Neuronal stem cell (in vitro differentiated cells): Measurements from ENCODE around the gene ITSN1.
A peak's percentile ranks its signal among the peaks of the same experiment; 100 is the strongest.

Experiments
- DNase-seq: peaks from one replicate; pipeline ENCODE4 v3.0.0-alpha.2; 2013; ENCODE audit warnings: low spot score
- H2AFZ ChIP-seq: one replicate; pipeline ENCODE4 v1.6.1; 2013; ENCODE audit warnings: mild to moderate bottlenecking, low read length, inconsistent platforms
- H2AK5ac ChIP-seq: 2 replicates; pipeline ENCODE4 v1.6.1; 2013; ENCODE audit warnings: low read depth, mild to moderate bottlenecking, inconsistent platforms, low read length, moderate library complexity, mixed read lengths
- H2BK120ac ChIP-seq: 2 replicates; pipeline ENCODE4 v1.6.1; 2013; ENCODE audit warnings: low read depth, mild to moderate bottlenecking, inconsistent platforms, low read length, moderate library complexity, mixed read lengths
- H2BK12ac ChIP-seq: one replicate; pipeline ENCODE4 v1.6.1; 2013; ENCODE audit warnings: low read length, inconsistent platforms
- H2BK15ac ChIP-seq: 2 replicates; pipeline ENCODE4 v1.6.1; 2013; ENCODE audit warnings: mild to moderate bottlenecking, low read length, inconsistent platforms, mixed read lengths
- H2BK5ac ChIP-seq: one replicate; pipeline ENCODE4 v1.6.1; 2013; ENCODE audit warnings: inconsistent platforms, mild to moderate bottlenecking, low read length, moderate library complexity
- H3K14ac ChIP-seq: one replicate; pipeline ENCODE4 v1.6.1; 2013; ENCODE audit warnings: low read length, inconsistent platforms
- H3K18ac ChIP-seq: 2 replicates; pipeline ENCODE4 v1.6.1; 2013; ENCODE audit warnings: low read length, inconsistent platforms
- H3K23ac ChIP-seq: 2 replicates; pipeline ENCODE4 v1.6.1; 2013; ENCODE audit warnings: low read depth, mild to moderate bottlenecking, mixed read lengths, low read length, inconsistent platforms; ENCODE audit not compliant: poor library complexity
- H3K27ac ChIP-seq: replicated peaks from 3 replicates; pipeline ENCODE4 v1.5.1; 2013; ENCODE audit warnings: low read length, inconsistent platforms
- H3K27me3 ChIP-seq, 3 experiments: 2 replicates each; pipeline ENCODE4 v1.6.1; 2013; ENCODE audit warnings: low read length in 3 of 3, mild to moderate bottlenecking in 2 of 3, inconsistent platforms in 1 of 3, low read depth in 1 of 3, mixed read lengths in 1 of 3, moderate library complexity in 1 of 3; ENCODE audit not compliant: control insufficient read depth in 3 of 3, insufficient read depth in 3 of 3
- H3K36me3 ChIP-seq, 2 donors: replicated peaks in 1 of 2; 2 replicates each; pipeline ENCODE4 v1.6.1; 2013; ENCODE audit warnings: low read length in 2 of 2; ENCODE audit not compliant: control insufficient read depth in 2 of 2, insufficient read depth in 2 of 2
- H3K4ac ChIP-seq: 2 replicates; pipeline ENCODE4 v1.6.1; 2013; ENCODE audit warnings: inconsistent platforms, mild to moderate bottlenecking, low read length, moderate library complexity
- H3K4me1 ChIP-seq, 2 donors: 1 replicate in 1 of 2; 2 replicates in 1 of 2; pipeline ENCODE4 v1.6.1; 2013; ENCODE audit warnings: low read length in 2 of 2, low read depth in 1 of 2; ENCODE audit not compliant: control insufficient read depth in 2 of 2, insufficient read depth in 1 of 2
- H3K4me2 ChIP-seq: one replicate; pipeline ENCODE4 v1.6.1; 2013; ENCODE audit warnings: mild to moderate bottlenecking, low read length, inconsistent platforms; ENCODE audit not compliant: insufficient read depth, poor library complexity, severe bottlenecking
- H3K4me3 ChIP-seq, 2 donors: 2 replicates each; pipeline ENCODE4 v1.5.1; 2013; ENCODE audit warnings: low read length in 2 of 2, mild to moderate bottlenecking in 2 of 2, inconsistent platforms in 1 of 2, moderate library complexity in 1 of 2
- H3K79me1 ChIP-seq: one replicate; pipeline ENCODE4 v1.6.1; 2013; ENCODE audit warnings: low read depth, mild to moderate bottlenecking, inconsistent platforms, low read length, moderate library complexity
- H3K9ac ChIP-seq: one replicate; pipeline ENCODE4 v1.6.1; 2013; ENCODE audit warnings: mild to moderate bottlenecking, low read depth, low read length, inconsistent platforms; ENCODE audit not compliant: poor library complexity
- H3K9me3 ChIP-seq, 2 donors: replicated peaks in 1 of 2; 2 replicates each; pipeline versions ENCODE3 to v1.6.1; 2013; ENCODE audit warnings: low read length in 2 of 2, mild to moderate bottlenecking in 2 of 2, inconsistent platforms in 1 of 2, low read depth in 1 of 2, mixed read lengths in 1 of 2, moderate library complexity in 1 of 2; ENCODE audit not compliant: control insufficient read depth in 2 of 2, insufficient read depth in 1 of 2
- H4K8ac ChIP-seq: one replicate; pipeline ENCODE4 v1.6.1; 2013; ENCODE audit warnings: low read depth, mild to moderate bottlenecking, inconsistent platforms, low read length, moderate library complexity
- H4K91ac ChIP-seq: one replicate; pipeline ENCODE4 v1.6.1; 2013; ENCODE audit warnings: low read length, low read depth, mild to moderate bottlenecking, inconsistent platforms; ENCODE audit not compliant: poor library complexity
- WGBS, 2 donors: extraction: QIAGEN DNeasy Blood & Tissue Kit; methylation state at CpG; one replicate each; pipeline ENCODE4 v1.1.7; 2013; ENCODE audit warnings: missing lambda C conversion rate in 2 of 2, mixed read lengths in 1 of 2; ENCODE audit not compliant: insufficient read length in 2 of 2, insufficient replicate concordance in 1 of 2; ENCODE audit errors: extremely low coverage in 2 of 2; 5-methylcytosine and 5-hydroxymethylcytosine counted together

ITSN1 gene

DNA sequence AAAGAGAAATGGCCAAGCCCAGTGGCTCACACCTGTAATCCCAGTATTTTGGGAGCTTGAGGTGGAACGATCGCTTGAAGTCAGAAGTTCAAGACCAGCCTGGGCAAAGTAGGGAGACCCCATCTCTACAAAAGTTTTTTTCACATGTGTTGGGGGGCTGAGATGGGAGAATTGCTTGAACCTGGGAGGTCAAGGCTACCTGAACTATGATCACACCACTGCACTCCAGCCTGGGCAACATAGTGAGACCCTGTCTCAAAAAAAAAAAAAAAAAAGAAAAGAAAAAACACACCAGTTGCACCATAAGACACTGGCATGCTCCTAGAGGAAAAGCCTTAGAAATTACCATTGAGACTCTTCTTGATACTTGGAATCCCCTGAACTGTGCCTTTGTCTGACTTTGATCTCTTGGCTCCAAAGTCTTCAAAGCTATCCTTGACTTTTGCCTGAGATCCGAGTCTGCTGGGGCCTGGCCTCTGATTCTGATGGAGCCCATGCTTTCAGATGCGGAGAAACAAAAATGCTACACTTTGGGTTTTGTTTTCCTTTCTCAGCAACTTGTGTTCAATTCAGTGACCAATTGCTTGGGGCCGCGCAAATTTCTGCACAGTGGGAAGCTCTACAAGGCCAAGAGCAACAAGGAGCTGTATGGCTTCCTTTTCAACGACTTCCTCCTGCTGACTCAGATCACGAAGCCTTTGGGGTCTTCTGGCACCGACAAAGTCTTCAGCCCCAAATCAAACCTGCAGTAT lies 239.6 kb downstream of the ITSN1 start:
- Histone ChIP-seq H2BK12ac (no peak overlapping the region), H4K91ac (no peak overlapping the region), H3K14ac (no peak overlapping the region), H3K27me3 (no peaks in the 10 kb centered on the region), H3K18ac (no peak overlapping the region), H3K9me3 (no peaks in the 10 kb centered on the region), H3K4me1 (peaks cover 0 to 3% of the 10 kb centered on the region in 2 donors), H3K4me3 (no peak overlapping the region), H3K27ac (no peak overlapping the region), H2BK120ac (no peak overlapping the region), H3K36me3 (no peaks in the 10 kb centered on the region), H2AFZ (peak overlapping the region; percentile 42), H3K4me2 (no peak overlapping the region), H3K9ac (no peak overlapping the region), H3K4ac (no peak overlapping the region), H4K8ac (no peak overlapping the region), H2BK5ac (no peak overlapping the region), H3K23ac (no peak overlapping the region), H3K79me1 (no peaks in the 10 kb centered on the region), H2AK5ac (no peak overlapping the region), H2BK15ac (no peak overlapping the region)
- WGBS, 2 donors: no CpG with 5 or more reads among the region's 9 CpGs
- no peak for DNase-seq

- H3K27ac ChIP-seq: no peak overlapping the region
- no peak overlapping the region for H3K4me2 ChIP-seq
- H3K9me3 ChIP-seq: no peaks in the 10 kb centered on the region
- H2BK12ac ChIP-seq: no peak overlapping the region
- H4K91ac ChIP-seq: no peak overlapping the region
- no peak overlapping the region for H3K23ac ChIP-seq
- no peak overlapping the region for H2AFZ ChIP-seq
- no peak overlapping the region for H2BK15ac ChIP-seq
- WGBS, 2 donors: no CpG with 5 or more reads among the region's 12 CpGs
- H2AK5ac ChIP-seq: no peak overlapping the region
- H4K8ac ChIP-seq: no peak overlapping the region
- H2BK120ac ChIP-seq: no peak overlapping the region
- H3K14ac ChIP-seq: no peak overlapping the region
- no peaks in the 10 kb centered on the region for H3K36me3 ChIP-seq
- H2BK5ac ChIP-seq: no peak overlapping the region
- no peak overlapping the region for H3K4me3 ChIP-seq
- H3K27me3 ChIP-seq: no peaks in the 10 kb centered on the region
- no peak overlapping the region for H3K18ac ChIP-seq
- H3K9ac ChIP-seq: no peak overlapping the region
- H3K79me1 ChIP-seq: no peaks in the 10 kb centered on the region
- H3K4ac ChIP-seq: no peak overlapping the region
- peaks cover 0 to 3% of the 10 kb centered on the region in 2 donors for H3K4me1 ChIP-seq
- DNase-seq: no peak
Measured at GRCh38 chr21:33883118-33883517, 240.8 kb downstream of the ITSN1 start.

DNA sequence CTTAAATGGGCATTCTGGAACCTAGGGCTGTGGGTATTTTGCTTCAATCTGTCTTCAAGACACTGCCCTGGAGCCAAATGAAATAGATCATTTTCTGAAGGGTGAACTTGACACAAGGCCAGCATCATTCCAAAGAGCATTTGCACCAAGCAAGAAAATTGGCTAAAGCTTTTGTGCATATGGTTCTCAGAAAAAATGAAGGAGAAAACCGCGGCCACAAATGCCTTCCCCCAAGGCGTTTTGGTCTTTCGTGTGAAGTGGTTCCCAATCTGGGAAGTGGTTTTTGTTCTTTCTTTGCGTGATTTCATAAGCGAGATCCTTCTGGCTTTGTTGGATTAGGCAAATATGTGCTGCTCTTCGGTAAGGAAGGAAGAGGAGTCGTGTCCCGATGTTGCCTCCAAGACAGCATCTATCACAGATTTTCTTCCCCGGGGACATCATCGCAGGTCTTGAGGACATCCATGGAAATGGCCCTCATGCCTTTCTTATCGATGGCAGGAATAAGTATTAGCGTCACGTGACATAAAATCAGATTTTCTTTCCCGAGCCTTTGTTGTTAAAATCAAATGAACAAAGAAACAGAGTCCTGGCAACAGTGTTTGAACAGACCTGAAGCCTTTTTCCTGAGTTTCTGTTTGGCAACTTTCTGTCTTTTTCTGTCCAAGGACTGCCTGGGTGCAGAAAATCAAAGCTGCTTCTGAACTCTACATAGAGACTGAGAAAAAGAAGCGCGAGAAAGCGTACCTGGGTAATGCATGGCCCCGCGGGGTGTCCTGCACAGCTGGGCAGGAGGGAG lies 242.3 kb downstream of the ITSN1 start:
- Histone ChIP-seq H3K27me3 (no peaks in the 10 kb centered on the region), H3K4me1 (peaks cover 0 to 3% of the 10 kb centered on the region in 2 donors), H3K27ac (no peak overlapping the region), H3K23ac (no peak overlapping the region), H3K36me3 (no peaks in the 10 kb centered on the region), H2BK15ac (no peak overlapping the region), H4K8ac (no peak overlapping the region), H2AK5ac (no peak overlapping the region), H3K4me3 (no peak overlapping the region), H3K14ac (no peak overlapping the region), H3K4me2 (no peak overlapping the region), H2BK5ac (no peak overlapping the region), H2BK120ac (no peak overlapping the region), H3K9ac (no peak overlapping the region), H3K79me1 (no peaks in the 10 kb centered on the region), H4K91ac (no peak overlapping the region), H3K18ac (no peak overlapping the region), H2AFZ (no peak overlapping the region), H2BK12ac (no peak overlapping the region), H3K4ac (no peak overlapping the region), H3K9me3 (no peaks in the 10 kb centered on the region)
- DNase-seq: no peak
- WGBS, 2 donors: no CpG with 5 or more reads among the region's 20 CpGs

DNA sequence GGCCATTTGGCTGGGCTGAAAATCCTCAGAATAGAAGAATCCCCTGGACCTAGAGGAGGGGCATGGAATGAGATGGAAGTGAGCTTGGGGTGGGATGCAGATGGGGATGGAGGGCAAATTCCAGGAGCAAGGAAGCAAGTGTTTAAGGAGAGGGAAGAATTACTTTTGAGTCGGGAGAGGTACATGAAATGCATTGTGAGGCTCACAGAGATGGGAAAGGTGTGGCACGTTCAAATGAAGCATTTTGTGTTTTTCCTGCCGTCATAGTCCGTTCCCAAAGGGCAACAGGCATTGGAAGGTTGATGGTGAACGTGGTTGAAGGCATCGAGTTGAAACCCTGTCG lies 242.8 kb downstream of the ITSN1 start:
- Histone ChIP-seq H2BK120ac (no peak overlapping the region), H2BK5ac (no peak overlapping the region), H3K18ac (no peak overlapping the region), H3K4me3 (no peak overlapping the region), H4K91ac (no peak overlapping the region), H3K27ac (no peak overlapping the region), H3K4me1 (peaks cover 0 to 3% of the 10 kb centered on the region in 2 donors), H2BK15ac (no peak overlapping the region), H3K9me3 (no peaks in the 10 kb centered on the region), H3K14ac (no peak overlapping the region), H2AK5ac (no peak overlapping the region), H2BK12ac (no peak overlapping the region), H2AFZ (no peak overlapping the region), H3K27me3 (no peaks in the 10 kb centered on the region), H3K79me1 (no peaks in the 10 kb centered on the region), H3K4me2 (no peak overlapping the region), H3K4ac (no peak overlapping the region), H3K23ac (no peak overlapping the region), H3K9ac (peak overlapping the region; percentile 14), H4K8ac (no peak overlapping the region), H3K36me3 (no peaks in the 10 kb centered on the region)
- WGBS, 2 donors: no CpG with 5 or more reads among the region's 7 CpGs
- no peak for DNase-seq
